Parathyroid adenoma (tissue), 2 donors: Measurements from ENCODE around the gene LY6G5C.

Experiments used
- H2AFZ ChIP-seq: fragments of 300-600 bp; sonication (generic); one replicate; pipeline ENCODE4 v1.7.0; 2017; ENCODE audit warnings: antibody characterized with exemption, mild to moderate bottlenecking
- H3K27ac ChIP-seq: fragments of 300-600 bp; sonication (generic); one replicate; pipeline ENCODE4 v1.7.0; 2017
- H3K27me3 ChIP-seq: fragments of 300-600 bp; sonication (generic); one replicate; pipeline ENCODE4 v1.7.0; 2017; ENCODE audit warnings: low read length; ENCODE audit not compliant: control insufficient read depth, insufficient read depth
- H3K36me3 ChIP-seq: fragments of 300-600 bp; sonication (generic); one replicate; pipeline ENCODE4 v1.7.0; 2017; ENCODE audit warnings: low read length; ENCODE audit not compliant: control insufficient read depth, insufficient read depth
- H3K4me1 ChIP-seq: fragments of 300-600 bp; sonication (generic); one replicate; pipeline ENCODE4 v1.7.0; 2017; ENCODE audit warnings: control low read depth
- H3K4me2 ChIP-seq: fragments of 300-600 bp; sonication (generic); one replicate; pipeline ENCODE4 v1.7.0; 2017; ENCODE audit warnings: low read length
- H3K4me3 ChIP-seq: fragments of 300-600 bp; sonication (generic); one replicate; pipeline ENCODE4 v1.7.0; 2017; ENCODE audit warnings: low read depth, low read length
- H3K79me2 ChIP-seq: fragments of 300-600 bp; sonication (generic); one replicate; pipeline ENCODE4 v1.7.0; 2017; ENCODE audit warnings: control low read depth
- H3K9ac ChIP-seq: fragments of 300-600 bp; sonication (generic); one replicate; pipeline ENCODE4 v1.7.0; 2017; ENCODE audit warnings: mild to moderate bottlenecking
- H3K9me3 ChIP-seq: fragments of 300-600 bp; sonication (generic); one replicate; pipeline ENCODE4 v1.7.0; 2017; ENCODE audit warnings: low read length; ENCODE audit not compliant: control insufficient read depth
- CTCF ChIP-seq: fragments of 300-600 bp; sonication (generic); IDR thresholded peaks from one replicate; pipeline ENCODE4 v1.7.0; 2017; ENCODE audit warnings: antibody characterized with exemption, mild to moderate bottlenecking
- donor health status: primary hyperparathyroidism.

Gene LY6G5C

GRCh38 chr6:31660381-31661261 is 20.2 kb downstream of the LY6G5C start, which contains the start of gene C6orf47:
TSS of gene C6orf47 (minus strand) at chr6:31660778. CDS start at chr6:31659947, 831 bp downstream.
- no peaks in the 10 kb centered on the region for H3K27me3 ChIP-seq
- H3K4me2 ChIP-seq = peak within 1 kb of the TSS; percentile 82
- H3K4me3 ChIP-seq = peak within 1 kb of the TSS; percentile 87
- peak within 1 kb of the TSS; percentile 81 for H2AFZ ChIP-seq
- no peaks in the 10 kb centered on the region for H3K36me3 ChIP-seq
- no peaks in the 10 kb centered on the region for H3K9me3 ChIP-seq
- H3K79me2 ChIP-seq = peaks cover 32% of the 10 kb centered on the region
- H3K4me1 ChIP-seq = peaks cover 15% of the 10 kb centered on the region
- peak; percentile 2 for TF ChIP-seq CTCF
- peak within 1 kb of the TSS; percentile 91 for H3K27ac ChIP-seq
- H3K9ac ChIP-seq = peak within 1 kb of the TSS; percentile 91

GRCh38 chr6:31659649-31660380 is 21.1 kb downstream of the LY6G5C start:
- no peak for TF ChIP-seq CTCF
- Histone ChIP-seq H3K9me3 (no peaks in the 10 kb centered on the region), H3K4me1 (peaks cover 15% of the 10 kb centered on the region), H3K4me2 (peak overlapping the region; percentile 82), H3K36me3 (no peaks in the 10 kb centered on the region), H3K4me3 (peak overlapping the region; percentile 87), H3K79me2 (peaks cover 32% of the 10 kb centered on the region), H3K9ac (peak overlapping the region; percentile 91), H3K27ac (peak overlapping the region; percentile 91), H3K27me3 (no peaks in the 10 kb centered on the region), H2AFZ (peak overlapping the region; percentile 81)

GRCh38 chr6:31658983-31659648 is 21.8 kb downstream of the LY6G5C start:
- H3K4me3 ChIP-seq = peak overlapping the region; percentile 87
- H3K27me3 ChIP-seq = no peaks in the 10 kb centered on the region
- H3K4me1 ChIP-seq = peaks cover 14% of the 10 kb centered on the region
- peaks cover 30% of the 10 kb centered on the region for H3K79me2 ChIP-seq
- H3K27ac ChIP-seq = peak overlapping the region; percentile 91
- no peak overlapping the region for H3K9ac ChIP-seq
- TF ChIP-seq CTCF = no peak
- no peak overlapping the region for H2AFZ ChIP-seq
- peak overlapping the region; percentile 82 for H3K4me2 ChIP-seq
- no peaks in the 10 kb centered on the region for H3K9me3 ChIP-seq
- H3K36me3 ChIP-seq = no peaks in the 10 kb centered on the region

GRCh38 chr6:31658158-31658688 is 22.6 kb downstream of the LY6G5C start:
- H3K36me3 ChIP-seq = no peaks in the 10 kb centered on the region
- H3K27ac ChIP-seq = no peak overlapping the region
- H3K4me1 ChIP-seq = peaks cover 12% of the 10 kb centered on the region
- H3K4me2 ChIP-seq = peak overlapping the region; percentile 37
- H2AFZ ChIP-seq = no peak overlapping the region
- no peaks in the 10 kb centered on the region for H3K9me3 ChIP-seq
- H3K9ac ChIP-seq = no peak overlapping the region
- H3K27me3 ChIP-seq = no peaks in the 10 kb centered on the region
- peaks cover 29% of the 10 kb centered on the region for H3K79me2 ChIP-seq
- no peak for TF ChIP-seq CTCF
- no peak overlapping the region for H3K4me3 ChIP-seq
